ENCODE results near the gene ZFAND3. TPM values are rescaled to one million over a fixed set of nuclear protein-coding genes. Genes with fewer than 3 reads are reported as not detected.

Gene ZFAND3
- total RNA-seq, 2 donors from 2014 or later = 26.1 to 32.0 TPM

GRCh38 chr6:38149531-38149930 lies 330.0 kb downstream of the ZFAND3 start:
- H3K4me1 Mint-ChIP-seq = peaks cover 18% of the 10 kb centered on the region
- no peak overlapping the region for H3K4me3 Mint-ChIP-seq
- peaks cover 26% of the 10 kb centered on the region for H3K36me3 Mint-ChIP-seq (ENCODE audit: low read depth)
- no peaks in the 10 kb centered on the region for H3K27me3 Mint-ChIP-seq
- peak overlapping the region; percentile 57 for H3K27ac Mint-ChIP-seq
- ATAC-seq (replicated peaks) = no peak
- H3K9me3 Mint-ChIP-seq = no peaks in the 10 kb centered on the region

- ATAC-seq (replicated peaks) = no peak
- H3K4me3 Mint-ChIP-seq = no peak overlapping the region
- H3K27ac Mint-ChIP-seq = peak overlapping the region; percentile 57
- no peaks in the 10 kb centered on the region for H3K27me3 Mint-ChIP-seq
- H3K4me1 Mint-ChIP-seq = peaks cover 19% of the 10 kb centered on the region
- no peaks in the 10 kb centered on the region for H3K9me3 Mint-ChIP-seq
- peaks cover 25% of the 10 kb centered on the region for H3K36me3 Mint-ChIP-seq (ENCODE audit: low read depth)
Observed at GRCh38 chr6:38150021-38150420, 330.5 kb downstream of the ZFAND3 start.

GRCh38 chr6:38150681-38151296 lies 331.3 kb downstream of the ZFAND3 start:
- Mint-ChIP-seq H3K27me3 (no peaks in the 10 kb centered on the region), H3K4me3 (no peak overlapping the region), H3K36me3 (ENCODE audit: low read depth) (peaks cover 27% of the 10 kb centered on the region), H3K27ac (peak overlapping the region; percentile 57), H3K4me1 (peaks cover 19% of the 10 kb centered on the region), H3K9me3 (no peaks in the 10 kb centered on the region)
- ATAC-seq (replicated peaks) = no peak

- Mint-ChIP-seq H3K36me3 (ENCODE audit: low read depth) (peaks cover 31% of the 10 kb centered on the region), H3K9me3 (no peaks in the 10 kb centered on the region), H3K4me3 (no peak overlapping the region), H3K27ac (no peak overlapping the region), H3K27me3 (no peaks in the 10 kb centered on the region), H3K4me1 (peaks cover 9% of the 10 kb centered on the region)
- ATAC-seq (replicated peaks) = no peak
Observed at GRCh38 chr6:38151580-38152500, 332.3 kb downstream of the ZFAND3 start.

- H3K36me3 Mint-ChIP-seq (ENCODE audit: low read depth) = peaks cover 27% of the 10 kb centered on the region
- H3K9me3 Mint-ChIP-seq = no peaks in the 10 kb centered on the region
- no peak overlapping the region for H3K27ac Mint-ChIP-seq
- no peak for ATAC-seq (replicated peaks)
- H3K4me3 Mint-ChIP-seq = no peak overlapping the region
- no peaks in the 10 kb centered on the region for H3K27me3 Mint-ChIP-seq
- H3K4me1 Mint-ChIP-seq = peaks cover 8% of the 10 kb centered on the region
Observed at GRCh38 chr6:38152620-38153019, 333.1 kb downstream of the ZFAND3 start.

- no peak for ATAC-seq (replicated peaks)
- Mint-ChIP-seq H3K4me3 (no peak overlapping the region), H3K36me3 (ENCODE audit: low read depth) (peaks cover 24% of the 10 kb centered on the region), H3K27ac (no peak overlapping the region), H3K27me3 (no peaks in the 10 kb centered on the region), H3K4me1 (peaks cover 4% of the 10 kb centered on the region), H3K9me3 (no peaks in the 10 kb centered on the region)
Observed at GRCh38 chr6:38153076-38153797, 333.7 kb downstream of the ZFAND3 start.

GRCh38 chr6:38153798-38154345 lies 334.3 kb downstream of the ZFAND3 start:
- no peak overlapping the region for H3K27ac Mint-ChIP-seq
- no peak for ATAC-seq (replicated peaks)
- H3K36me3 Mint-ChIP-seq (ENCODE audit: low read depth) = peaks cover 24% of the 10 kb centered on the region

GRCh38 chr6:38154731-38155130 lies 335.2 kb downstream of the ZFAND3 start:
- peaks cover 4% of the 10 kb centered on the region for H3K9me3 Mint-ChIP-seq
- H3K36me3 Mint-ChIP-seq (ENCODE audit: low read depth) = peaks cover 24% of the 10 kb centered on the region
- H3K27ac Mint-ChIP-seq = peak overlapping the region; percentile 44
- H3K4me1 Mint-ChIP-seq = peaks cover 4% of the 10 kb centered on the region
- no peaks in the 10 kb centered on the region for H3K27me3 Mint-ChIP-seq
- no peak for ATAC-seq (replicated peaks)
- H3K4me3 Mint-ChIP-seq = no peak overlapping the region

More at GRCh38 chr6:38153798-38154345, 334.3 kb downstream of the ZFAND3 start:
- Mint-ChIP-seq H3K27me3 (no peaks in the 10 kb centered on the region), H3K9me3 (peaks cover 3% of the 10 kb centered on the region), H3K4me1 (peaks cover 4% of the 10 kb centered on the region), H3K4me3 (no peak overlapping the region)

- peaks cover 4% of the 10 kb centered on the region for H3K4me1 Mint-ChIP-seq
- no peaks in the 10 kb centered on the region for H3K27me3 Mint-ChIP-seq
- ATAC-seq (replicated peaks) = no peak
- H3K27ac Mint-ChIP-seq = peak overlapping the region; percentile 44
- peaks cover 25% of the 10 kb centered on the region for H3K36me3 Mint-ChIP-seq (ENCODE audit: low read depth)
- no peak overlapping the region for H3K4me3 Mint-ChIP-seq
- H3K9me3 Mint-ChIP-seq = peaks cover 4% of the 10 kb centered on the region
Observed at GRCh38 chr6:38155144-38155543, 335.6 kb downstream of the ZFAND3 start.

GRCh38 chr6:38155621-38156204 lies 336.2 kb downstream of the ZFAND3 start:
- H3K36me3 Mint-ChIP-seq (ENCODE audit: low read depth) = peaks cover 27% of the 10 kb centered on the region
- H3K27me3 Mint-ChIP-seq = no peaks in the 10 kb centered on the region
- H3K4me3 Mint-ChIP-seq = no peak overlapping the region
- H3K4me1 Mint-ChIP-seq = peaks cover 4% of the 10 kb centered on the region
- H3K27ac Mint-ChIP-seq = peak overlapping the region; percentile 44
- no peak for ATAC-seq (replicated peaks)
- peaks cover 4% of the 10 kb centered on the region for H3K9me3 Mint-ChIP-seq

GRCh38 chr6:38156818-38157565 lies 337.5 kb downstream of the ZFAND3 start:
- Mint-ChIP-seq H3K9me3 (peaks cover 4% of the 10 kb centered on the region), H3K36me3 (ENCODE audit: low read depth) (peaks cover 28% of the 10 kb centered on the region), H3K27me3 (no peaks in the 10 kb centered on the region), H3K4me3 (no peak overlapping the region), H3K27ac (peak overlapping the region; percentile 22), H3K4me1 (peaks cover 4% of the 10 kb centered on the region)
- ATAC-seq (replicated peaks) = no peak

- Mint-ChIP-seq H3K27ac (no peak overlapping the region), H3K4me1 (peaks cover 4% of the 10 kb centered on the region), H3K4me3 (no peak overlapping the region), H3K27me3 (no peaks in the 10 kb centered on the region), H3K9me3 (peaks cover 4% of the 10 kb centered on the region), H3K36me3 (ENCODE audit: low read depth) (peaks cover 19% of the 10 kb centered on the region)
- ATAC-seq (replicated peaks) = no peak
Observed at GRCh38 chr6:38157905-38158304, 338.4 kb downstream of the ZFAND3 start.

GRCh38 chr6:38158762-38159350 lies 339.3 kb downstream of the ZFAND3 start:
- H3K27ac Mint-ChIP-seq = peak overlapping the region; percentile 2
- ATAC-seq (replicated peaks) = no peak
- no peak overlapping the region for H3K4me3 Mint-ChIP-seq
- H3K27me3 Mint-ChIP-seq = no peaks in the 10 kb centered on the region
- H3K9me3 Mint-ChIP-seq = peaks cover 4% of the 10 kb centered on the region
- peaks cover 4% of the 10 kb centered on the region for H3K4me1 Mint-ChIP-seq
- H3K36me3 Mint-ChIP-seq (ENCODE audit: low read depth) = peaks cover 16% of the 10 kb centered on the region

Data from activated T-helper 17 cell treated with anti-CD3 and anti-CD28 coated beads, Interleukin-2, amount 50 U/mL, for 72 hours (primary cell).